A673 (cell line): ENCODE results near the gene OR12D3. TPM values are rescaled to one million over a fixed set of nuclear protein-coding genes. Genes with fewer than 3 reads are reported as not detected.

Experiments used
- BruUV-seq: library from RNA; stranded (reverse); fragments of 400-500 nt; replicated peaks from 2 replicates; lab custom pipeline; 2021; lab: Mats Ljungman, UMichigan
- CTCF ChIA-PET: fragments of 300-600 bp; sonication (Branson Sonifier 250); formaldehyde crosslinking; loops from one replicate; lab custom pipeline; 2022; ENCODE audit warnings: antibody characterized with exemption; lab: Charles Lee
- POLR2A ChIA-PET: fragments of 300-600 bp; sonication (Branson Sonifier 250); formaldehyde crosslinking; loops from one replicate; lab custom pipeline; 2022; ENCODE audit warnings: antibody characterized with exemption; ENCODE audit not compliant: low non-redundant PET; lab: Charles Lee
- DNase-seq: peaks from one replicate; pipeline ENCODE4 v3.0.0-alpha.2; 2015; ENCODE audit warnings: low spot score
- H3K27ac ChIP-seq: fragments of 200-600 bp; sonication (generic); 2 replicates; pipeline ENCODE4 v1.5.1; 2016; ENCODE audit warnings: mixed run types, low read depth, mild to moderate bottlenecking, mixed read lengths, antibody characterized with exemption, low read length; ENCODE audit not compliant: poor library complexity, severe bottlenecking
- H3K27me3 ChIP-seq: fragments of 200-600 bp; sonication (generic); replicated peaks from 2 replicates; pipeline ENCODE4 v1.6.1; 2017; ENCODE audit warnings: mixed run types, low read depth, mild to moderate bottlenecking, mixed read lengths, antibody characterized with exemption, low read length; ENCODE audit not compliant: insufficient read depth, poor library complexity
- H3K36me3 ChIP-seq: fragments of 200-600 bp; sonication (generic); 2 replicates; pipeline ENCODE4 v1.6.1; 2016; ENCODE audit warnings: mixed run types, mild to moderate bottlenecking, mixed read lengths, antibody characterized with exemption, low read length; ENCODE audit not compliant: insufficient read depth, poor library complexity, severe bottlenecking
- H3K4me1 ChIP-seq: fragments of 200-600 bp; sonication (generic); 2 replicates; pipeline ENCODE4 v1.6.1; 2017; ENCODE audit warnings: mixed run types, mild to moderate bottlenecking, mixed read lengths, antibody characterized with exemption, low read length; ENCODE audit not compliant: insufficient read depth, poor library complexity, severe bottlenecking
- H3K4me3 ChIP-seq: fragments of 200-600 bp; sonication (generic); 2 replicates; pipeline ENCODE4 v1.5.1; 2016; ENCODE audit warnings: low read depth, mixed run types, mild to moderate bottlenecking, mixed read lengths, low read length; ENCODE audit not compliant: poor library complexity, severe bottlenecking
- H3K9me3 ChIP-seq: fragments of 200-600 bp; sonication (generic); 2 replicates; pipeline ENCODE4 v1.6.1; 2016; ENCODE audit warnings: mixed run types, low read depth, mild to moderate bottlenecking, mixed read lengths, antibody characterized with exemption, low read length; ENCODE audit not compliant: poor library complexity, severe bottlenecking
- EZH2 ChIP-seq: fragments of 200-600 bp; sonication (generic); IDR thresholded peaks from 2 replicates; pipeline ENCODE4 v1.6.1; 2017; ENCODE audit warnings: borderline replicate concordance, low read depth, mild to moderate bottlenecking, mixed read lengths, antibody characterized with exemption, low read length; ENCODE audit not compliant: poor library complexity, severe bottlenecking
- intact Hi-C: fragments of 100-400 bp; cut with micrococcal nuclease; formaldehyde crosslinking; loops from one replicate; pipeline ENCODE4 v1.10.0; 2022; ENCODE audit not compliant: unreplicated experiment
- total RNA-seq: library from RNA; stranded (reverse); gene quantifications from 2 replicates; pipeline ENCODE4 v1.2.3, GENCODE V29; 2021
- TF ChIP-seq, protein P1 (sequence below): fragments of 300-800, 200-600 bp; sonication (generic); conservative IDR thresholded peaks from 2 replicates; pipeline ENCODE4 v1.5.1; 2017; ENCODE audit warnings: low read depth, mild to moderate bottlenecking, antibody characterized with exemption, low read length, moderate library complexity, mixed read lengths

OR12D3 gene
- total RNA-seq, 1 experiment from 2014 or later: not detected

DNA sequence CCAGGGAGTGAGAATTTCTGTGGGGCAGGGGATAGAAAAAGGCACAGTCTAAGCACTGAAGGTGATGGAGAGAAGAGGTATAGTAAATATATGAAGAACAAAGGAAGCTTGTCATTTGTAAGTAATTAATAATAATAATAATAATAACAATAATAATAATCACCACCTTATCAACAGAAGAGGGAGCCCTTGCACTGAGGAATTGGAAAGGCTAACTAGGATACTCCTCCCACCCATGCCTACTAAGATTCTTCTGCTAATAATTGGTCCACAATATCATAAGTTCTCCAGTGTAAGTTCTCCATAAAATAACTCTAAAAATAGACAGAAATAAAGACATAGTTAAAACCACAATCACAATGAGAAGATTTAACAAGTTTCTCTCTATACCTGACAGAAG is 912 bp upstream of the OR12D3 start:
- no TSS peak for BruUV-seq
- POLR2A ChIA-PET: no interaction called here
- CTCF ChIA-PET: interaction anchor here (0.6 kb wide), 1 partner anchor 257 kb away, joined by 3 read pairs; the partner anchor contains the start of gene GABBR1

GRCh38 chr6:29368765-29369164 is 6.3 kb downstream of the OR12D3 start, which contains the start of gene OR5V1:
OR5V1 (minus strand) TSS chr6:29368865; CDS start chr6:29356195, 12,670 bp downstream.
- ChIA-PET POLR2A (no interaction called here), CTCF (no interaction called here)
- no peak for TF ChIP-seq EZH2
- TF ChIP-seq, protein P1, sequence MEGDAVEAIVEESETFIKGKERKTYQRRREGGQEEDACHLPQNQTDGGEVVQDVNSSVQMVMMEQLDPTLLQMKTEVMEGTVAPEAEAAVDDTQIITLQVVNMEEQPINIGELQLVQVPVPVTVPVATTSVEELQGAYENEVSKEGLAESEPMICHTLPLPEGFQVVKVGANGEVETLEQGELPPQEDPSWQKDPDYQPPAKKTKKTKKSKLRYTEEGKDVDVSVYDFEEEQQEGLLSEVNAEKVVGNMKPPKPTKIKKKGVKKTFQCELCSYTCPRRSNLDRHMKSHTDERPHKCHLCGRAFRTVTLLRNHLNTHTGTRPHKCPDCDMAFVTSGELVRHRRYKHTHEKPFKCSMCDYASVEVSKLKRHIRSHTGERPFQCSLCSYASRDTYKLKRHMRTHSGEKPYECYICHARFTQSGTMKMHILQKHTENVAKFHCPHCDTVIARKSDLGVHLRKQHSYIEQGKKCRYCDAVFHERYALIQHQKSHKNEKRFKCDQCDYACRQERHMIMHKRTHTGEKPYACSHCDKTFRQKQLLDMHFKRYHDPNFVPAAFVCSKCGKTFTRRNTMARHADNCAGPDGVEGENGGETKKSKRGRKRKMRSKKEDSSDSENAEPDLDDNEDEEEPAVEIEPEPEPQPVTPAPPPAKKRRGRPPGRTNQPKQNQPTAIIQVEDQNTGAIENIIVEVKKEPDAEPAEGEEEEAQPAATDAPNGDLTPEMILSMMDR: no peak
- Histone ChIP-seq H3K9me3 (no peaks in the 10 kb centered on the region), H3K4me3 (no peak within 1 kb of the TSS), H3K27ac (no peak within 1 kb of the TSS), H3K27me3 (peaks cover 28% of the 10 kb centered on the region), H3K4me1 (no peaks in the 10 kb centered on the region), H3K36me3 (no peaks in the 10 kb centered on the region)
- BruUV-seq: no TSS peak
- no peak for DNase-seq
- intact Hi-C loops: no loop called here

More for the DNA sequence above, 912 bp upstream of the OR12D3 start:
- H3K27ac ChIP-seq: no peak overlapping the region
- H3K9me3 ChIP-seq: no peaks in the 10 kb centered on the region
- H3K27me3 ChIP-seq: peaks cover 15% of the 10 kb centered on the region
- H3K4me1 ChIP-seq: no peaks in the 10 kb centered on the region
- no peak for TF ChIP-seq EZH2
- TF ChIP-seq, protein P1: no peak; the same call in 1 of the 2 replicates
- no peaks in the 10 kb centered on the region for H3K36me3 ChIP-seq
- intact Hi-C loops: loop anchor here (5.0 kb wide), 1 partner anchor 211 kb away; the partner anchor contains the start of gene OR2H2
- peak; percentile 19 for DNase-seq
- H3K4me3 ChIP-seq: no peak overlapping the region

DNA sequence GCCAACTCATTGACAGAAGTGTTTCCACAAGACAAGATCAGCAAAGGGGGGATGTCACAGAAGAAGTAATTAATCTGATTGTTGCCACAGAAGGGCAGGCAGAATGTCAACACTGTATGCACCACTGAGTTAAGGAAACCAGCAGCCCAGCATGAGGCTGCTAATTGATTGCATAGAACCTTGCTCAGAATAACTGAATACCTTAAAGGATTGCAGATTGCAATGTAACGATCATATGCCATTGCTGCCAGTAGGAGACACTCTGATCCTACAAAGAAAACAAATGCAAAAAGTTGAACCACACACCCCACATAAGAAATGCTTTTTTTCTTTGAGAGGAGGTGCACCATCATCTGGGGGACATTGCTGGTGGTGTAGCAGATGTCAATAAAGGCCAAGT is 19.5 kb downstream of the OR12D3 start:
- BruUV-seq: no TSS peak
- no peak for DNase-seq
- Histone ChIP-seq H3K4me3 (no peak overlapping the region), H3K9me3 (no peaks in the 10 kb centered on the region), H3K27me3 (peaks cover 9% of the 10 kb centered on the region), H3K36me3 (no peaks in the 10 kb centered on the region), H3K4me1 (no peaks in the 10 kb centered on the region), H3K27ac (no peak overlapping the region)
- CTCF ChIA-PET: no interaction called here
- intact Hi-C loops: no loop called here
- POLR2A ChIA-PET: no interaction called here
- no peak for TF ChIP-seq EZH2
- TF ChIP-seq, protein P1: no peak
